SK-N-SH (cell line): ENCODE measurements around the gene MAU2. TPM values are rescaled to one million over a fixed set of nuclear protein-coding genes. Genes with fewer than 3 reads are reported as not detected.

Source experiments
- CTCF ChIA-PET: fragments of 300-600, 350-600 bp; formaldehyde crosslinking; extraction: SDS; loops from one replicate; lab custom pipeline; 2021; lab: Yijun Ruan, JAX
- POLR2A ChIA-PET: fragments of 350-600 bp; sonication (Branson Sonifier 250); formaldehyde crosslinking; extraction: SDS; loops from one replicate; lab custom pipeline; 2020; ENCODE audit warnings: antibody characterized with exemption, inconsistent platforms; lab: Yijun Ruan, JAX
- DNase-seq: peaks from one replicate; pipeline ENCODE4 v3.0.0; 2012
- H2AFZ ChIP-seq: fragments of 200-600 bp; sonication (generic); 2 replicates; pipeline ENCODE4 v1.8.1; 2016; ENCODE audit warnings: antibody characterized with exemption, mild to moderate bottlenecking, low read depth
- H3F3A ChIP-seq: fragments of 200-600 bp; sonication (generic); replicated peaks from 2 replicates; pipeline ENCODE3; 2016; ENCODE audit warnings: antibody characterized with exemption, mild to moderate bottlenecking; ENCODE audit not compliant: insufficient read depth
- H3K27ac ChIP-seq, 2 experiments: fragments of 200-500 bp in 1 of 2; fragments of 200-600 bp in 1 of 2; sonication (Bioruptor generic) in 1 of 2; sonication (generic), shearing (Covaris generic) in 1 of 2; 2 replicates each; pipeline versions ENCODE4 v1.5.1 to v1.6.1; 2014 to 2016; ENCODE audit warnings: low read depth in 2 of 2, inconsistent platforms in 1 of 2, low read length in 1 of 2, mild to moderate bottlenecking in 1 of 2, mixed read lengths in 1 of 2
- H3K27me3 ChIP-seq: fragments of 200-600 bp; sonication (generic), shearing (Covaris generic); 2 replicates; pipeline ENCODE4 v1.6.1; 2016; ENCODE audit warnings: mixed run types; ENCODE audit not compliant: insufficient read depth
- H3K36me3 ChIP-seq, 2 experiments: fragments of 200-500 bp in 1 of 2; fragments of 200-600 bp in 1 of 2; sonication (Bioruptor generic) in 1 of 2; sonication (generic) in 1 of 2; replicated peaks in 1 of 2; 2 replicates each; pipeline versions ENCODE3 to v1.5.1; 2014 to 2016; ENCODE audit warnings: low read length in 1 of 2, mild to moderate bottlenecking in 1 of 2; ENCODE audit not compliant: insufficient read depth in 2 of 2, control insufficient read depth in 1 of 2
- H3K4me1 ChIP-seq, 2 experiments: fragments of 200-500 bp in 1 of 2; fragments of 200-600 bp in 1 of 2; sonication (Bioruptor generic) in 1 of 2; sonication (generic), shearing (Covaris generic) in 1 of 2; 2 replicates each; pipeline versions ENCODE4 v1.5.1 to v1.6.1; 2014 to 2016; ENCODE audit warnings: low read depth in 1 of 2, low read length in 1 of 2, mixed run types in 1 of 2; ENCODE audit not compliant: insufficient read depth in 2 of 2, control insufficient read depth in 1 of 2
- H3K4me2 ChIP-seq: fragments of 200-600 bp; sonication (generic), shearing (Covaris generic); 2 replicates; pipeline ENCODE4 v1.6.1; 2017; ENCODE audit warnings: mixed run types
- H3K4me3 ChIP-seq, 2 experiments: fragments of 200-500 bp in 1 of 2; fragments of 200-600 bp in 1 of 2; sonication (Bioruptor generic) in 1 of 2; sonication (generic), shearing (Covaris generic) in 1 of 2; 2 replicates each; pipeline versions ENCODE4 v1.5.1 to v1.8.1; 2014 to 2016; ENCODE audit warnings: low read depth in 2 of 2, inconsistent platforms in 1 of 2, low read length in 1 of 2, mild to moderate bottlenecking in 1 of 2, mixed read lengths in 1 of 2, moderate library complexity in 1 of 2
- H3K79me2 ChIP-seq: fragments of 200-600 bp; sonication (generic); 2 replicates; pipeline ENCODE4 v1.8.1; 2017; ENCODE audit warnings: mild to moderate bottlenecking; ENCODE audit not compliant: insufficient read depth
- H3K9ac ChIP-seq: fragments of 200-600 bp; sonication (generic); 2 replicates; pipeline ENCODE4 v1.6.1; 2017; ENCODE audit warnings: mixed run types
- H3K9me2 ChIP-seq: fragments of 200-600 bp; sonication (generic); 2 replicates; pipeline ENCODE4 v1.6.1; 2017; ENCODE audit warnings: mixed run types
- H3K9me3 ChIP-seq: fragments of 200-600 bp; sonication (generic); 2 replicates; pipeline ENCODE4 v1.6.1; 2017; ENCODE audit warnings: mixed run types, mild to moderate bottlenecking, moderate library complexity
- H4K20me1 ChIP-seq: fragments of 200-600 bp; sonication (generic); 2 replicates; pipeline ENCODE4 v1.6.1; 2017; ENCODE audit warnings: mild to moderate bottlenecking, mixed run types; ENCODE audit not compliant: insufficient read depth
- CHD2 ChIP-seq: fragments of 150-350 bp; IDR thresholded peaks from 2 replicates; pipeline ENCODE4 v1.6.1; 2018; ENCODE audit warnings: low read length; ENCODE audit not compliant: partially characterized antibody
- ELF1 ChIP-seq: IDR thresholded peaks from 2 replicates; pipeline ENCODE4 v1.4.0; 2012
- GABPA ChIP-seq: IDR thresholded peaks from 2 replicates; pipeline ENCODE4 v1.4.0; 2012; ENCODE audit warnings: low read depth, mild to moderate bottlenecking
- MEF2A ChIP-seq: IDR thresholded peaks from 2 replicates; pipeline ENCODE4 v1.4.0; 2012; ENCODE audit warnings: low read depth, borderline replicate concordance
- NRF1 ChIP-seq: IDR thresholded peaks from 2 replicates; pipeline ENCODE4 v1.6.1; 2012; ENCODE audit warnings: low read depth, mild to moderate bottlenecking, low read length
- POLR2AphosphoS5 ChIP-seq: IDR thresholded peaks from 2 replicates; pipeline ENCODE4 v1.6.1; 2012; ENCODE audit warnings: low read depth, low read length
- RXRA ChIP-seq: IDR thresholded peaks from 2 replicates; pipeline ENCODE4 v1.4.0; 2012; ENCODE audit warnings: low read depth, mild to moderate bottlenecking, borderline replicate concordance
- SMC3 ChIP-seq: IDR thresholded peaks from 2 replicates; pipeline ENCODE4 v1.6.1; 2012; ENCODE audit warnings: low read depth, low read length, improper control_type of control experiment
- WGBS: methylation state at CpG from one replicate; pipeline ENCODE4 v1.1.6; 2017; ENCODE audit warnings: low lambda C conversion rate; 5-methylcytosine and 5-hydroxymethylcytosine counted together
- polyA plus RNA-seq, 3 experiments: library from polyadenylated mRNA; depleted of rRNA; stranded (reverse); fragments of >200 nt; gene quantifications; 2 replicates each; pipeline ENCODE4 v1.2.3, GENCODE V29; 2012
- TF ChIP-seq, protein P1 (sequence below): IDR thresholded peaks from 2 replicates; pipeline ENCODE4 v1.6.1; 2012; ENCODE audit warnings: mild to moderate bottlenecking, low read depth, low read length, moderate library complexity
- TF ChIP-seq, protein P2 (sequence below): fragments of 150-350 bp; IDR thresholded peaks from 2 replicates; pipeline ENCODE4 v1.6.1; 2017; ENCODE audit warnings: antibody characterized with exemption, low read length, low read depth, borderline replicate concordance
- TF ChIP-seq, protein P3 (sequence below): IDR thresholded peaks from 2 replicates; pipeline ENCODE4 v1.4.0; 2012; ENCODE audit warnings: low read depth
- TF ChIP-seq, protein P4 (sequence below): fragments of 150-350 bp; IDR thresholded peaks from 2 replicates; pipeline ENCODE4 v1.6.1; 2016; ENCODE audit warnings: mild to moderate bottlenecking, low read depth, low read length
- TF ChIP-seq, protein P5 (sequence below): IDR thresholded peaks from 2 replicates; pipeline ENCODE4 v1.4.0; 2012; ENCODE audit warnings: low read depth, borderline replicate concordance
- TF ChIP-seq, protein P6 (sequence below): IDR thresholded peaks from 2 replicates; pipeline ENCODE4; 2012

The MAU2 gene
- polyA plus RNA-seq, 1 of the 3 experiments (the other 2 are of a cell fraction), result 17.6 TPM

DNA sequence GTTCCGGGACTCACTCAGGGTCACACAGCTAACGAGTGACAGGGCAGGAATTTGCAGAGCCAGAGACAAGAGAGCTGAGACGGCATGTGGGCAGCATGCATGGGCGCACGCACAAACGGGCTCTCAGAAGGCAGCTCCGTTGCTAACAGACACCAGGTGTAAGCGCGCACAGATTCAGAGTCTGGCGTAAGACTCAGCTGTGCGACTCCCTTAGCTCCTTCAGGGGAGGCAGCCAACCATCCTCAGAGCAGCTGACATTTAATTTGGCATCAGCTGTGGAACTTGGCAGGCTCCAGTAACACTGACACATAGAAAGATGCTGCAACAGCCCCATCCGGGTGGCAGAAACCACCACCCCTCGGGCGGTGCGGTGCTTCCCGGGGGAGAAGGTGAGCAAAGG lies 40.1 kb upstream of the MAU2 start (continued):
- TF ChIP-seq, protein P1, sequence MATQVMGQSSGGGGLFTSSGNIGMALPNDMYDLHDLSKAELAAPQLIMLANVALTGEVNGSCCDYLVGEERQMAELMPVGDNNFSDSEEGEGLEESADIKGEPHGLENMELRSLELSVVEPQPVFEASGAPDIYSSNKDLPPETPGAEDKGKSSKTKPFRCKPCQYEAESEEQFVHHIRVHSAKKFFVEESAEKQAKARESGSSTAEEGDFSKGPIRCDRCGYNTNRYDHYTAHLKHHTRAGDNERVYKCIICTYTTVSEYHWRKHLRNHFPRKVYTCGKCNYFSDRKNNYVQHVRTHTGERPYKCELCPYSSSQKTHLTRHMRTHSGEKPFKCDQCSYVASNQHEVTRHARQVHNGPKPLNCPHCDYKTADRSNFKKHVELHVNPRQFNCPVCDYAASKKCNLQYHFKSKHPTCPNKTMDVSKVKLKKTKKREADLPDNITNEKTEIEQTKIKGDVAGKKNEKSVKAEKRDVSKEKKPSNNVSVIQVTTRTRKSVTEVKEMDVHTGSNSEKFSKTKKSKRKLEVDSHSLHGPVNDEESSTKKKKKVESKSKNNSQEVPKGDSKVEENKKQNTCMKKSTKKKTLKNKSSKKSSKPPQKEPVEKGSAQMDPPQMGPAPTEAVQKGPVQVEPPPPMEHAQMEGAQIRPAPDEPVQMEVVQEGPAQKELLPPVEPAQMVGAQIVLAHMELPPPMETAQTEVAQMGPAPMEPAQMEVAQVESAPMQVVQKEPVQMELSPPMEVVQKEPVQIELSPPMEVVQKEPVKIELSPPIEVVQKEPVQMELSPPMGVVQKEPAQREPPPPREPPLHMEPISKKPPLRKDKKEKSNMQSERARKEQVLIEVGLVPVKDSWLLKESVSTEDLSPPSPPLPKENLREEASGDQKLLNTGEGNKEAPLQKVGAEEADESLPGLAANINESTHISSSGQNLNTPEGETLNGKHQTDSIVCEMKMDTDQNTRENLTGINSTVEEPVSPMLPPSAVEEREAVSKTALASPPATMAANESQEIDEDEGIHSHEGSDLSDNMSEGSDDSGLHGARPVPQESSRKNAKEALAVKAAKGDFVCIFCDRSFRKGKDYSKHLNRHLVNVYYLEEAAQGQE, result no peak

DNA sequence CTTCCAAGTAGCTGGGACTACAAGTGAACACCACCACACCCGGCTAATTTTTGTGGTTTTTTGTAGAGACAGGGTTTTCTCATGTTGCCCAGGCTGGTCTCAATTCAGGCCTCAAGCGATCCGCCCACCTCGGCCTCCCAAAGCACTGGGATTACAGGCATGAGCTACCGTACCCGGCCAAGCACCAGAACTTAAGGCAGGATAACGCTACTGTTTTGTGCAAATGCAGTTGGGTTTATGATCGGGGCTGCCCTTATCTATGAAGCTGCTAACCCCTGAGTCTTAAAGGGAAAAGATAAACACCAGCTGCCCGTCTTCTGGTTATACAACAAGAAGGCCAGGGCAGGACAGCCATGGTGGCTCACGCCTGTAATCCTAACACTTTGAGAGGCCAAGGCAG lies 34.9 kb upstream of the MAU2 start:
- no peak overlapping the region for H3K4me3 ChIP-seq
- no peaks in the 10 kb centered on the region for H3K27me3 ChIP-seq
- no peak overlapping the region for H3K9ac ChIP-seq
- no peaks in the 10 kb centered on the region for H3K9me2 ChIP-seq
- 92% methylated on average over 10 of the region's 10 CpGs for whole genome bisulfite sequencing
- no peaks in the 10 kb centered on the region for H3K79me2 ChIP-seq
- ChIA-PET CTCF (no interaction called here), POLR2A (no interaction called here)
- H3F3A ChIP-seq, result no peaks in the 10 kb centered on the region
- H3K36me3 ChIP-seq, result peaks cover 22 to 29% of the 10 kb centered on the region in 2 experiments
- no peak overlapping the region for H3K27ac ChIP-seq
- H3K4me1 ChIP-seq, result no peaks in the 10 kb centered on the region
- H3K9me3 ChIP-seq, result no peaks in the 10 kb centered on the region
- TF ChIP-seq SMC3 (no peak), RXRA (no peak), NRF1 (no peak), CHD2 (no peak), POLR2AphosphoS5 (no peak), ELF1 (no peak), GABPA (no peak), MEF2A (no peak)
- TF ChIP-seq, protein P2, sequence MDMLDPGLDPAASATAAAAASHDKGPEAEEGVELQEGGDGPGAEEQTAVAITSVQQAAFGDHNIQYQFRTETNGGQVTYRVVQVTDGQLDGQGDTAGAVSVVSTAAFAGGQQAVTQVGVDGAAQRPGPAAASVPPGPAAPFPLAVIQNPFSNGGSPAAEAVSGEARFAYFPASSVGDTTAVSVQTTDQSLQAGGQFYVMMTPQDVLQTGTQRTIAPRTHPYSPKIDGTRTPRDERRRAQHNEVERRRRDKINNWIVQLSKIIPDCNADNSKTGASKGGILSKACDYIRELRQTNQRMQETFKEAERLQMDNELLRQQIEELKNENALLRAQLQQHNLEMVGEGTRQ, result no peak
- TF ChIP-seq, protein P3, sequence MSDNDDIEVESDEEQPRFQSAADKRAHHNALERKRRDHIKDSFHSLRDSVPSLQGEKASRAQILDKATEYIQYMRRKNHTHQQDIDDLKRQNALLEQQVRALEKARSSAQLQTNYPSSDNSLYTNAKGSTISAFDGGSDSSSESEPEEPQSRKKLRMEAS, result no peak
- TF ChIP-seq, protein P4, sequence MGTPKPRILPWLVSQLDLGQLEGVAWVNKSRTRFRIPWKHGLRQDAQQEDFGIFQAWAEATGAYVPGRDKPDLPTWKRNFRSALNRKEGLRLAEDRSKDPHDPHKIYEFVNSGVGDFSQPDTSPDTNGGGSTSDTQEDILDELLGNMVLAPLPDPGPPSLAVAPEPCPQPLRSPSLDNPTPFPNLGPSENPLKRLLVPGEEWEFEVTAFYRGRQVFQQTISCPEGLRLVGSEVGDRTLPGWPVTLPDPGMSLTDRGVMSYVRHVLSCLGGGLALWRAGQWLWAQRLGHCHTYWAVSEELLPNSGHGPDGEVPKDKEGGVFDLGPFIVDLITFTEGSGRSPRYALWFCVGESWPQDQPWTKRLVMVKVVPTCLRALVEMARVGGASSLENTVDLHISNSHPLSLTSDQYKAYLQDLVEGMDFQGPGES, result no peak
- TF ChIP-seq, protein P5, sequence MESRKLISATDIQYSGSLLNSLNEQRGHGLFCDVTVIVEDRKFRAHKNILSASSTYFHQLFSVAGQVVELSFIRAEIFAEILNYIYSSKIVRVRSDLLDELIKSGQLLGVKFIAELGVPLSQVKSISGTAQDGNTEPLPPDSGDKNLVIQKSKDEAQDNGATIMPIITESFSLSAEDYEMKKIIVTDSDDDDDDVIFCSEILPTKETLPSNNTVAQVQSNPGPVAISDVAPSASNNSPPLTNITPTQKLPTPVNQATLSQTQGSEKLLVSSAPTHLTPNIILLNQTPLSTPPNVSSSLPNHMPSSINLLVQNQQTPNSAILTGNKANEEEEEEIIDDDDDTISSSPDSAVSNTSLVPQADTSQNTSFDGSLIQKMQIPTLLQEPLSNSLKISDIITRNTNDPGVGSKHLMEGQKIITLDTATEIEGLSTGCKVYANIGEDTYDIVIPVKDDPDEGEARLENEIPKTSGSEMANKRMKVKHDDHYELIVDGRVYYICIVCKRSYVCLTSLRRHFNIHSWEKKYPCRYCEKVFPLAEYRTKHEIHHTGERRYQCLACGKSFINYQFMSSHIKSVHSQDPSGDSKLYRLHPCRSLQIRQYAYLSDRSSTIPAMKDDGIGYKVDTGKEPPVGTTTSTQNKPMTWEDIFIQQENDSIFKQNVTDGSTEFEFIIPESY, result no peak
- TF ChIP-seq, protein P6, sequence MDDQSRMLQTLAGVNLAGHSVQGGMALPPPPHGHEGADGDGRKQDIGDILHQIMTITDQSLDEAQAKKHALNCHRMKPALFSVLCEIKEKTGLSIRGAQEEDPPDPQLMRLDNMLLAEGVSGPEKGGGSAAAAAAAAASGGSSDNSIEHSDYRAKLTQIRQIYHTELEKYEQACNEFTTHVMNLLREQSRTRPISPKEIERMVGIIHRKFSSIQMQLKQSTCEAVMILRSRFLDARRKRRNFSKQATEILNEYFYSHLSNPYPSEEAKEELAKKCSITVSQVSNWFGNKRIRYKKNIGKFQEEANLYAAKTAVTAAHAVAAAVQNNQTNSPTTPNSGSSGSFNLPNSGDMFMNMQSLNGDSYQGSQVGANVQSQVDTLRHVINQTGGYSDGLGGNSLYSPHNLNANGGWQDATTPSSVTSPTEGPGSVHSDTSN, result no peak
- H3K4me2 ChIP-seq, result no peak overlapping the region
- DNase-seq, result no peak
- H4K20me1 ChIP-seq, result no peaks in the 10 kb centered on the region
- no peak overlapping the region for H2AFZ ChIP-seq
